Dermis lymphatic vessel endothelial cell (primary cell): Measurements from ENCODE around the gene PLAAT2. TPM values are rescaled to one million over a fixed set of nuclear protein-coding genes. Genes with fewer than 3 reads are reported as not detected.

Experiments
- total RNA-seq: library from RNA; depleted of rRNA; stranded (reverse); fragments of >200 nt; gene quantifications from 2 replicates; pipeline ENCODE4 v1.2.1, GENCODE V29; 2014

PLAAT2 gene
- 0.17 TPM in 1 of 2 replicates, not detected in the other for total RNA-seq

GRCh38 chr11:63563201-63564055, at the start of gene PLAAT2:
TSS of gene PLAAT2 (minus strand) at chr11:63563379. CDS start at chr11:63563324, 55 bp downstream.

GRCh38 chr11:63536669-63537292, 26.4 kb downstream of the PLAAT2 start, which contains the start of gene PLAAT4:
TSS of gene PLAAT4 (plus strand) at chr11:63536808. CDS start at chr11:63536869, 61 bp downstream.

GRCh38 chr11:63505857-63506528, 57.2 kb downstream of the PLAAT2 start, which contains the start of gene LGALS12:
TSS of gene LGALS12 (plus strand) at chr11:63506084. CDS start at chr11:63506459, 375 bp downstream.

Other genes starting within 250 kb of the PLAAT2 start
- not detected in 2 replicates for gene SLC22A9, start 193.6 kb downstream of the PLAAT2 start, total RNA-seq
- gene PLAAT5, start 72.2 kb downstream of the PLAAT2 start, total RNA-seq = not detected in 2 replicates
- not detected in 2 replicates for gene LGALS12, start 57.3 kb downstream of the PLAAT2 start, total RNA-seq
- 4.8 and 6.3 TPM in 2 replicates for gene PLAAT4, start 26.6 kb downstream of the PLAAT2 start, total RNA-seq
- 102 and 120 TPM in 2 replicates for gene PLAAT3, start 51.1 kb upstream of the PLAAT2 start, total RNA-seq
- 107 and 110 TPM in 2 replicates for gene ATL3, start 108.0 kb upstream of the PLAAT2 start, total RNA-seq
- gene RTN3, start 118.1 kb upstream of the PLAAT2 start, total RNA-seq = 43.7 and 45.6 TPM in 2 replicates
- gene ZFTA, start 205.4 kb upstream of the PLAAT2 start, total RNA-seq = 7.9 and 13.8 TPM in 2 replicates